MCF 10A (cell line): ENCODE results near the gene ALDH3B1. TPM values are rescaled to one million over a fixed set of nuclear protein-coding genes. Genes with fewer than 3 reads are reported as not detected.
A peak's percentile ranks its signal among the peaks of the same experiment; 100 is the strongest.

ENCODE experiments used
- BruUV-seq: library from RNA; stranded (reverse); fragments of 400-500 nt; replicated peaks from 2 replicates; lab custom pipeline; 2021; lab: Mats Ljungman, UMichigan
- CTCF ChIA-PET: fragments of 300-600 bp; sonication (Branson Sonifier 250); formaldehyde crosslinking; extraction: SDS; loops from one replicate; lab custom pipeline; 2021; ENCODE audit warnings: antibody characterized with exemption, inconsistent platforms; lab: Yijun Ruan, JAX
- POLR2A ChIA-PET: fragments of 300-600, 350-650 bp; sonication (Branson Sonifier 250); formaldehyde crosslinking; extraction: SDS; loops from one replicate; lab custom pipeline; 2020; ENCODE audit warnings: antibody characterized with exemption, inconsistent platforms; lab: Yijun Ruan, JAX
- DNase-seq: peaks from one replicate; pipeline ENCODE4 v3.0.0-alpha.2; 2018; ENCODE audit not compliant: unreplicated experiment
- H3K27ac Mint-ChIP-seq: one replicate; pipeline ENCODE4 v1.8.0; 2022; ENCODE audit warnings: mild to moderate bottlenecking, low read depth, mixed read lengths; ENCODE audit not compliant: unreplicated experiment
- H3K27me3 Mint-ChIP-seq: one replicate; pipeline ENCODE4 v1.8.0; 2022; ENCODE audit warnings: mixed read lengths; ENCODE audit not compliant: insufficient read depth, unreplicated experiment
- H3K36me3 Mint-ChIP-seq: one replicate; pipeline ENCODE4 v1.8.0; 2022; ENCODE audit warnings: mild to moderate bottlenecking, moderate library complexity, mixed read lengths; ENCODE audit not compliant: insufficient read depth, unreplicated experiment
- H3K4me1 Mint-ChIP-seq: one replicate; pipeline ENCODE4 v1.8.0; 2022; ENCODE audit warnings: mixed read lengths; ENCODE audit not compliant: insufficient read depth, unreplicated experiment
- H3K4me3 Mint-ChIP-seq: one replicate; pipeline ENCODE4 v1.8.0; 2022; ENCODE audit warnings: mild to moderate bottlenecking, moderate library complexity, mixed read lengths; ENCODE audit not compliant: unreplicated experiment
- H3K9me3 Mint-ChIP-seq: one replicate; pipeline ENCODE4 v1.8.0; 2022; ENCODE audit warnings: mixed read lengths; ENCODE audit not compliant: unreplicated experiment
- intact Hi-C: fragments of 100-400 bp; cut with micrococcal nuclease; formaldehyde crosslinking; loops from 2 replicates; pipeline ENCODE4 v1.14.1; 2022
- total RNA-seq: library from RNA; stranded (reverse); gene quantifications from 2 replicates; pipeline ENCODE4 v1.2.3, GENCODE V29; 2022
- TF ChIP-seq, protein P1 (sequence below): fragments of 200-600 bp; IDR thresholded peaks from one replicate; pipeline ENCODE4 v1.8.0; 2022; ENCODE audit warnings: antibody characterized with exemption, mild to moderate bottlenecking; ENCODE audit not compliant: unreplicated experiment

Gene ALDH3B1
- total RNA-seq, 1 experiment from 2014 or later = 37.2 TPM

GRCh38 chr11:68007498-68008380 lies 2.4 kb upstream of the ALDH3B1 start:
- Mint-ChIP-seq H3K27ac (no peak overlapping the region), H3K9me3 (no peaks in the 10 kb centered on the region), H3K4me1 (peaks cover 31% of the 10 kb centered on the region), H3K27me3 (no peaks in the 10 kb centered on the region), H3K4me3 (no peak overlapping the region), H3K36me3 (peaks cover 5% of the 10 kb centered on the region)
- DNase-seq = no peak
- no TSS peak for BruUV-seq
- intact Hi-C loops = no loop called here
- ChIA-PET POLR2A (interaction anchor here (1.1 to 4.4 kb wide), 3 partner anchors 10 to 20 kb away, joined by 3 to 46 read pairs (median 5); no protein-coding TSS in a partner anchor), CTCF (interaction anchor here (0.6 to 2.0 kb wide), 5 partner anchors 24 to 250 kb away, joined by 3 to 6 read pairs (median 4); no protein-coding TSS in a partner anchor)
- TF ChIP-seq, protein P1, sequence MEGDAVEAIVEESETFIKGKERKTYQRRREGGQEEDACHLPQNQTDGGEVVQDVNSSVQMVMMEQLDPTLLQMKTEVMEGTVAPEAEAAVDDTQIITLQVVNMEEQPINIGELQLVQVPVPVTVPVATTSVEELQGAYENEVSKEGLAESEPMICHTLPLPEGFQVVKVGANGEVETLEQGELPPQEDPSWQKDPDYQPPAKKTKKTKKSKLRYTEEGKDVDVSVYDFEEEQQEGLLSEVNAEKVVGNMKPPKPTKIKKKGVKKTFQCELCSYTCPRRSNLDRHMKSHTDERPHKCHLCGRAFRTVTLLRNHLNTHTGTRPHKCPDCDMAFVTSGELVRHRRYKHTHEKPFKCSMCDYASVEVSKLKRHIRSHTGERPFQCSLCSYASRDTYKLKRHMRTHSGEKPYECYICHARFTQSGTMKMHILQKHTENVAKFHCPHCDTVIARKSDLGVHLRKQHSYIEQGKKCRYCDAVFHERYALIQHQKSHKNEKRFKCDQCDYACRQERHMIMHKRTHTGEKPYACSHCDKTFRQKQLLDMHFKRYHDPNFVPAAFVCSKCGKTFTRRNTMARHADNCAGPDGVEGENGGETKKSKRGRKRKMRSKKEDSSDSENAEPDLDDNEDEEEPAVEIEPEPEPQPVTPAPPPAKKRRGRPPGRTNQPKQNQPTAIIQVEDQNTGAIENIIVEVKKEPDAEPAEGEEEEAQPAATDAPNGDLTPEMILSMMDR = no peak

DNA sequence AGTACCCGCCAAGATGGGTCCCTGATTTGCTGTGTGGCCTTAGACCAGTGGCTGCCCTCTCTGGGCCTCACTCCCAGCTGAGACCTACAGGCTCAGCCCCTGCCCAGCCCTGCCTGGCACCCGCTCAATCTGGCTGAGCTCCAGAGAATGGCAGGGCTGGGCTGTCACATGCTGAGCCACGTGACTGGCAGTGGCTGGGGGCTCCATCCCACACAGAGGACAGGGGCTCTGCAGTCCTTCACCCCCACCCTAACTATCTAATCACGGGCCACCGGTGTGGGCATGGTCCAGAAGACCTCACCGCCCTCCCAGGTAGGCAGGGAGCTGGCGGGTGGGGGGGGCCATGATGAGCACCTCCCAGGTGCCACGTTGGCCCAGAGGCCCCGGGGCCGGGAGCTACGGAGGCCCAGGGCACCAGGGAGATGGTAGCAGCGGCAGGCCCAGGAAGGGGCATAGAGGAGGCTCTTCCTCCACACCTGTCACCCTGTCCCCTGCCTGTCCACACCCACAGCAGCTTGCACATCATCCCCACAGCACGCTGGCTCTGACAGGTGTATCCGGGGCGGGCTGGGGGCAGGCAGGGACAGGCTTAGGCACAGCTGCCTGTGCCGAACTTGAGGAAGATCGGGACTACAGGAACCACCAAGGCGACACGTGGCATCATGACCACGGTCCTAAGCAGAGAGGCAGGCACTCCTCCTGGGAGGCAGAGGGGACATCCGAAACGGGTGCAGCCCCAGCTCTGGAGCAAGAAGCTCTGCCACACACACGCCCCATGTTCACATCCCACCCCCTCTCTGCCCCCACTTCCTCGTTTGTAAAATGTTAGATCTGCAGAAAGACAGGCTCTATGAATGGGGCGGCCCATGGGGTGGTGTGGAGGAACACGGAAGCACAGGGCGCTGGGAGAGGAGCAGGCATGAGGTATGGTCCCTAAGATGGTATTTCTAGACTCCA lies 1.5 kb upstream of the ALDH3B1 start:
- CTCF ChIA-PET = interaction anchor here (0.6 to 3.9 kb wide), 7 partner anchors 12 to 201 kb away, joined by 3 to 34 read pairs (median 4); no protein-coding TSS in a partner anchor
- Mint-ChIP-seq H3K27ac (peak overlapping the region; percentile 89), H3K36me3 (peaks cover 5% of the 10 kb centered on the region), H3K4me1 (peaks cover 39% of the 10 kb centered on the region), H3K9me3 (no peaks in the 10 kb centered on the region), H3K4me3 (no peak overlapping the region), H3K27me3 (no peaks in the 10 kb centered on the region)
- POLR2A ChIA-PET = interaction anchor here (0.9 to 4.4 kb wide), 8 partner anchors 11 to 264 kb away, joined by 3 to 46 read pairs (median 4); partner anchors contain the start of gene NDUFS8
- BruUV-seq = no TSS peak
- intact Hi-C loops = loop anchor here (1.0 kb wide), 3 partner anchors 13 to 113 kb away; partner anchors contain the start of genes CHKA and NDUFS8
- peak; percentile 39 for DNase-seq
- TF ChIP-seq, protein P1 = no peak

GRCh38 chr11:68009391-68010089 lies 587 bp upstream of the ALDH3B1 start:
- Mint-ChIP-seq H3K9me3 (no peaks in the 10 kb centered on the region), H3K27me3 (no peaks in the 10 kb centered on the region), H3K27ac (peak overlapping the region; percentile 89), H3K36me3 (peaks cover 6% of the 10 kb centered on the region), H3K4me3 (peak overlapping the region; percentile 88), H3K4me1 (peaks cover 47% of the 10 kb centered on the region)
- TF ChIP-seq, protein P1 = peak; percentile 25
- BruUV-seq = no TSS peak
- DNase-seq = peak; percentile 61
- POLR2A ChIA-PET = interaction anchor here (0.6 to 4.4 kb wide), 18 partner anchors 12 to 529 kb away, joined by 3 to 46 read pairs (median 4); partner anchors contain the start of gene NDUFS8
- CTCF ChIA-PET = interaction anchor here (0.6 to 3.9 kb wide), 10 partner anchors 11 to 247 kb away, joined by 3 to 34 read pairs (median 6); partner anchors contain the start of genes CHKA and NDUFS8
- intact Hi-C loops = loop anchor here (1.0 kb wide), 3 partner anchors 12 to 112 kb away; partner anchors contain the start of genes CHKA and NDUFS8
